ENCODE measurements around the gene ZKSCAN5.
"Not testable (repeated sequence)": the region's sequence is repeated elsewhere in the genome, so short reads cannot be mapped to it uniquely, and the experiment has no call there.

The ZKSCAN5 gene

GRCh38 chr7:99498546-99498944 lies 5.9 kb upstream of the ZKSCAN5 start:
- DNase-seq: no peak

GRCh38 chr7:99499371-99499720 lies 5.1 kb upstream of the ZKSCAN5 start:
- no peak for DNase-seq

- DNase-seq: peak; percentile 95
These were observed 4.5 kb upstream of the ZKSCAN5 start, which contains the start of gene ZNF394 for GRCh38 chr7:99499721-99500636. Gene ZNF394 (minus strand): TSS chr7:99500281. CDS start chr7:99500093, 188 bp downstream.

GRCh38 chr7:99500637-99501009 lies 3.8 kb upstream of the ZKSCAN5 start:
- DNase-seq: no peak

- not testable (repeated sequence) for DNase-seq
These were observed 3.2 kb upstream of the ZKSCAN5 start for GRCh38 chr7:99501236-99501635.

GRCh38 chr7:99504281-99504602 lies 220 bp upstream of the ZKSCAN5 start:
- peak; percentile 99 for DNase-seq

- DNase-seq: no peak
These were observed 831 bp downstream of the ZKSCAN5 start for GRCh38 chr7:99505324-99505662.

- no peak for DNase-seq
These were observed 9.6 kb downstream of the ZKSCAN5 start for GRCh38 chr7:99514050-99514449.

- DNase-seq: no peak
These were observed 16.9 kb downstream of the ZKSCAN5 start for GRCh38 chr7:99521399-99521798.

- no peak for DNase-seq
These were observed 21.4 kb downstream of the ZKSCAN5 start for GRCh38 chr7:99525713-99526440.

- DNase-seq: no peak
These were observed 26.9 kb downstream of the ZKSCAN5 start for GRCh38 chr7:99531354-99531765.

GRCh38 chr7:99535667-99536066 lies 31.2 kb downstream of the ZKSCAN5 start:
- no peak for DNase-seq

- no peak for DNase-seq
These were observed 34.9 kb downstream of the ZKSCAN5 start for GRCh38 chr7:99539213-99539811.

- no peak for DNase-seq
These were observed 36.1 kb downstream of the ZKSCAN5 start for GRCh38 chr7:99540542-99540941.

- no peak for DNase-seq
These were observed 36.8 kb downstream of the ZKSCAN5 start for GRCh38 chr7:99541212-99541611.

GRCh38 chr7:99543081-99543671 lies 38.7 kb downstream of the ZKSCAN5 start:
- no peak for DNase-seq

- no peak for DNase-seq
These were observed 39.5 kb downstream of the ZKSCAN5 start for GRCh38 chr7:99543916-99544315.

- not testable (repeated sequence) for DNase-seq
These were observed 40.8 kb downstream of the ZKSCAN5 start for GRCh38 chr7:99545308-99545707.

GRCh38 chr7:99549545-99549944 lies 45.1 kb downstream of the ZKSCAN5 start:
- not testable (repeated sequence) for DNase-seq

GRCh38 chr7:99551334-99551733 lies 46.9 kb downstream of the ZKSCAN5 start:
- DNase-seq: no peak

GRCh38 chr7:99551767-99552463 lies 47.5 kb downstream of the ZKSCAN5 start, which contains the start of gene FAM200A:
Gene FAM200A (minus strand): TSS chr7:99552114. CDS start chr7:99548407, 3,707 bp downstream.
- peak; percentile 95 for DNase-seq

GRCh38 chr7:99553039-99553438 lies 48.6 kb downstream of the ZKSCAN5 start:
- DNase-seq: no peak

GRCh38 chr7:99554939-99555338 lies 50.5 kb downstream of the ZKSCAN5 start:
- DNase-seq: no peak

All from femur (tissue), 1 donor.